DND-41 (cell line): ENCODE data around the gene PUM2.

Source experiments
- CTCF ChIP-seq: IDR thresholded peaks from 2 replicates; pipeline ENCODE4 v1.5.1; 2012; ENCODE audit warnings: borderline replicate concordance, low read length, moderate library complexity, mild to moderate bottlenecking; ENCODE audit not compliant: poor library complexity, severe bottlenecking; ENCODE audit errors: extremely low read depth
- EZH2 ChIP-seq: IDR thresholded peaks from 3 replicates; pipeline ENCODE4 v1.6.1; 2012; ENCODE audit warnings: borderline replicate concordance, low read depth, mild to moderate bottlenecking, moderate library complexity, low read length, inconsistent platforms; ENCODE audit not compliant: severe bottlenecking

- TF ChIP-seq CTCF = no peak
- TF ChIP-seq EZH2 = no peak
Measured at GRCh38 chr2:20226152-20226545, 124.5 kb downstream of the PUM2 start.
